Activated naive CD8-positive, alpha-beta T cell treated with anti-CD3 and anti-CD28 coated beads, Interleukin-2, amount 50 U/mL, for 16 hours (primary cell): Measurements from ENCODE around the gene COX4I2.
"Not testable (repeated sequence)": the region's sequence is repeated elsewhere in the genome, so short reads cannot be mapped to it uniquely, and the experiment has no call there.

Source experiments
- DNase-seq: peaks from one replicate; pipeline ENCODE4 v3.0.0-alpha.2; 2020; ENCODE audit warnings: low read depth, low spot score

The COX4I2 gene

GRCh38 chr20:31637660-31638059 is at the start of gene COX4I2:
Gene COX4I2, plus strand, starts transcription at chr20:31637912. Its CDS starts 1,106 bp downstream, at chr20:31639018.
- DNase-seq: no peak

- no peak for DNase-seq
These were observed 46.9 kb upstream of the COX4I2 start for GRCh38 chr20:31590717-31591225.

GRCh38 chr20:31593221-31594001 is 44.3 kb upstream of the COX4I2 start:
- no peak for DNase-seq

GRCh38 chr20:31594002-31594557 is 43.6 kb upstream of the COX4I2 start:
- DNase-seq: no peak

- no peak for DNase-seq
These were observed 42.9 kb upstream of the COX4I2 start for GRCh38 chr20:31594558-31595379.

GRCh38 chr20:31595380-31595653 is 42.4 kb upstream of the COX4I2 start:
- DNase-seq: no peak

- DNase-seq: no peak
These were observed 41.9 kb upstream of the COX4I2 start for GRCh38 chr20:31595654-31596411.

- not testable (repeated sequence) for DNase-seq
These were observed 41.3 kb upstream of the COX4I2 start for GRCh38 chr20:31596412-31596715.

- no peak for DNase-seq
These were observed 40.8 kb upstream of the COX4I2 start for GRCh38 chr20:31596831-31597480.

GRCh38 chr20:31597481-31597855 is 40.2 kb upstream of the COX4I2 start:
- DNase-seq: no peak

- no peak for DNase-seq
These were observed 35.3 kb upstream of the COX4I2 start for GRCh38 chr20:31602431-31602778.

- no peak for DNase-seq
These were observed 34.8 kb upstream of the COX4I2 start for GRCh38 chr20:31602779-31603441.

- DNase-seq: no peak
These were observed 33.7 kb upstream of the COX4I2 start for GRCh38 chr20:31603822-31604566.

- no peak for DNase-seq
These were observed 33.1 kb upstream of the COX4I2 start for GRCh38 chr20:31604567-31605030.

GRCh38 chr20:31605031-31605901 is 32.4 kb upstream of the COX4I2 start, which contains the start of gene ID1:
Gene ID1, plus strand, starts transcription at chr20:31605289. Its CDS starts 99 bp downstream, at chr20:31605388.
- peak; percentile 74 for DNase-seq

- no peak for DNase-seq
These were observed 31.6 kb upstream of the COX4I2 start for GRCh38 chr20:31605902-31606803.

GRCh38 chr20:31606804-31607639 is 30.7 kb upstream of the COX4I2 start:
- DNase-seq: no peak
